GM19239 (cell line): Measurements from ENCODE around the gene LMBR1.
"Not testable (repeated sequence)": the region's sequence is repeated elsewhere in the genome, so short reads cannot be mapped to it uniquely, and the experiment has no call there.

Source experiments
- DNase-seq: peaks from one replicate; pipeline ENCODE4 v3.0.0; 2011; ENCODE audit warnings: low spot score; ENCODE audit not compliant: insufficient read length
- FAIRE-seq: peaks from 2 replicates; lab custom pipeline; 2011; peaks lifted over from hg19 to GRCh38; lab: Jason Lieb, UNC

The LMBR1 gene

GRCh38 chr7:156640949-156641485, 252.0 kb downstream of the LMBR1 start:
- DNase-seq (peak; percentile 22), FAIRE-seq (no peak)

- FAIRE-seq (peak; percentile 97), DNase-seq (peak; percentile 83)
Observed at GRCh38 chr7:156640257-156640948, 252.6 kb downstream of the LMBR1 start, which contains the start of gene RNF32. Gene RNF32 (plus strand): TSS chr7:156640774. CDS start chr7:156643878, 3,104 bp downstream.

GRCh38 chr7:156639426-156640256, 253.3 kb downstream of the LMBR1 start:
- no peak for DNase-seq
- peak; percentile 21 for FAIRE-seq

GRCh38 chr7:156638443-156639077, 254.4 kb downstream of the LMBR1 start:
- no peak for FAIRE-seq

GRCh38 chr7:156637093-156637492, 255.9 kb downstream of the LMBR1 start:
- not testable (repeated sequence) for FAIRE-seq, DNase-seq

More at GRCh38 chr7:156638443-156639077, 254.4 kb downstream of the LMBR1 start:
- no peak for DNase-seq

- DNase-seq, result no peak
- no peak for FAIRE-seq
Observed at GRCh38 chr7:156635529-156636385, 257.2 kb downstream of the LMBR1 start.

- FAIRE-seq (no peak), DNase-seq (no peak)
Observed at GRCh38 chr7:156634117-156634516, 258.9 kb downstream of the LMBR1 start.

- FAIRE-seq, result no peak
Observed at GRCh38 chr7:156629873-156630272, 263.1 kb downstream of the LMBR1 start.

GRCh38 chr7:156628562-156628961, 264.4 kb downstream of the LMBR1 start:
- DNase-seq (no peak), FAIRE-seq (no peak)

More at GRCh38 chr7:156629873-156630272, 263.1 kb downstream of the LMBR1 start:
- DNase-seq, result no peak
